GM21529 (cell line): ENCODE measurements around the gene KATNB1.
"Not testable (repeated sequence)": the region's sequence is repeated elsewhere in the genome, so short reads cannot be mapped to it uniquely, and the experiment has no call there.

ENCODE experiments used
- ATAC-seq: cut with Tn5 transposase; IDR thresholded peaks from one replicate; pipeline ENCODE4 v1.9.1; 2021; ENCODE audit not compliant: unreplicated experiment

KATNB1 gene

DNA sequence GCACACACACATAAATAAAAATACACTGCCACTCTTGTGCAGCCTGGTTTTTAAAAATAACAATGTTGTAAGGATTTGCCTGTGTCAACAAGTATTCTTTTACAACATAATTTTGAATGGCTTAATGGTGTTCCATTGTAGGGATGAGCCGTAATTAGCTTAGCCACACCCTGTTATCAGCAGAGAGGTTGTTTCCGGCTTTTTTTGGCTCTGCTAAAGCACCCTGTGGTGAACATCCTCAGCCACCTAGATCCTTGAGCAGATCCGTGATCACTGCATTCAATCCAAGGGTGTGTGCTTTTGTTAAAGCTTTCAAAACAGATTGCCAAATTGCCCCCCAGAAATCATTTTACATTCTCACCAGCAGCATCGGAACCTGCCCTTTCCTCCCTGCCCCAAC is 7.0 kb downstream of the KATNB1 start:
- no peak for ATAC-seq

DNA sequence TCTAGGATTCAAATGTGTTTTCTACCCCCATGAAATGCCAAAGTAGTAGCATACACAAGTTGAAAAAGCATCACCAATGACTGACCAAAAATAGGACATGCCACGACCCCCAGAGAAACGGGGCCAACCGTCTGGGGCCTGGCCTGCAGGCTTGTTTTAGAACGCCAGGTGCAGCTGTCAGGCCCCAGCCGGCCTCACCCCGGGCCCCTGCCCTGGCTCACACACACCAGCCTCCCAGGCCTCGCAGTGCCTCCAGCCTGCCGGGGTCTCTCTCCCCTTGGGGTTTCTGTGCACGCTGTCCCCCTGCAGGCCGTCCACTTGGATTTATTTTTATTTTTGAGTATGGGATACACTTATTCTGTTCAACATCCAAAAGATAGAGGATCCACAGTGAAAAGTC is 7.9 kb downstream of the KATNB1 start:
- no peak for ATAC-seq

DNA sequence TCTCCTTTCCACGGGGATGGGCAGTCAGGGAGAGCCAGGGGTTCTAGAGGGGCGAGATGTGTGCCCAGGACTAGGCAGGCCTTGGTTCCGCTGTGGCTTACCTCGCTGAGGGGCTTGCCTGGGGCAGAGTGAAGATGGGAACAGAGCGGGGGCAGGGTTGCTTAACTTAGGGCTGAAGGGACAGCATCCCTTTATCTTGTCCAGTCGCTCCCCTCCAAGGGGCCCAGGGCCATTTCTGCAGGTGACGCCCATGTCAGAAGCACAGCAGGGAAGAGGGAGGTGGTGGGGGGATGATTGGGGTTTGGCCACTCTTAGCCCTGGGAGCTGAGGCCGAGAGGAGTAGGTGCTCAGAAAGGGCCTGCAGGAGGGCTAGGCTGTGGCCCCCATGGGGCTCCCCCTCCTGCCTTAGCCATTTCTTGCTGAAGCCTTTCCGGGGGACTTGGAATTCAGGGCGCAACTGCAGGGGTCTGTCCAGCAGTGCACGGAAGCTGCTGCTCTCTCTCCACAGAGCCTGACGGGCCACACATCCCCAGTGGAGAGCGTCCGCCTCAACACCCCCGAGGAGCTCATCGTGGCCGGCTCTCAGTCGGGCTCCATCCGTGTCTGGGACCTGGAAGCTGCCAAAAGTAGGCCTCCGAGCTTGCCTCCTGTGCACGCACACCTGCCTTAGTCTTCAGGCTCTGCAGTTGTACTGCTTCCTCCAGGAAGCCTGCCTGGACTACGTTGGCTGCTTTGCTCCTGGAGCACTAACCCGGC is 8.5 kb downstream of the KATNB1 start:
- ATAC-seq: no peak

DNA sequence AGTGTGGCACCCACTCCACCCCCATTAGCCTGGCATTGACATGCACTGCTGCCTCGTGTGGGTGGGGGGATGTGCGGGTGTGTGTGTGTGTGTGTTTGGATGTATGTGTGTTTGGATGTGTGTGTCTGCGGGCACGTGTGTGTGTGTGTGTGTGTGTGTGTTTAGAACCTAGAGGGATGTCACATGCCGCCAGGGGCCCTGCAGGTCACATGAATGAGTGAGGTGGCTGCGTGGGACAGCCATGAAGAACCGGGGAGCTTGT is 9.0 kb downstream of the KATNB1 start:
- ATAC-seq: no peak

DNA sequence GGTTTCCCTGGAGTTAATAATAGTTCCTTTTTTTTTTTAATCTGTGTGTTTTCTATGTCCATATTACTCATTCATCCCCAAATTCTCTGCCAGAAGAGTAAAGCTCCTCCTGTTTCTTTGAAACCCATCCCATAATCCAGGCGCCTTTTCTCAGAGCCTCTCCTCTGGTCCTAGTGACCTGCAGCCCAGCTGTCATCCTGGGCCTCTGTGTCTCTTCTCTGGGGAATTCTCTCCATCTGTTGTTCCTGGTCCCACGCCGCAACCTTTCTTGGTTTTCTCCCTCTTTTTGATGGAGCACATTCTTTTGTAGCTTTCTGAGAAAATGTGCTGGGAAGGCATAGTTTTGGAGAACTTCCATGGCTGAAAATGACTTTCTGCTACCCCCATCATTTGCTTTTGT is 10.2 kb downstream of the KATNB1 start:
- ATAC-seq: no peak

DNA sequence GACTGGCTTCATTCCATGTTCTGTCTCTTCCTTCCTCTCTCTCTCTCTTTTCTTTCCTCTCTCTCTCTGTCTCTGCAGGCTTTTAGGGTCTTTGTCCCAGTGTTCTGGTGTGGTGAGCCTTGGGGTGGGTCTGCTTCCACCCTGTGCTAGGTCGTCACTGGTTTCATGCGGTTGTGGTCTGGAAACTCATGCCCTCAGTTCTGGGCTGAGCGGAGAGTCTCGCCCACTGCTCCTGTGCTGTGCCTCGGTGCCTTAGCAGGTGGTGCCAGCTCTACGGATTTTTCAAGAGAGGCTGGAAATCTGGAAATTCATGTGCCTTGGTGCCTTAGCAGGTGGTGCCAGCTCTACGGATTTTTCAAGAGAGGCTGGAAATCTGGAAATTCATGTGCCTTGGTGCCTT is 10.7 kb downstream of the KATNB1 start:
- ATAC-seq: not testable (repeated sequence)

DNA sequence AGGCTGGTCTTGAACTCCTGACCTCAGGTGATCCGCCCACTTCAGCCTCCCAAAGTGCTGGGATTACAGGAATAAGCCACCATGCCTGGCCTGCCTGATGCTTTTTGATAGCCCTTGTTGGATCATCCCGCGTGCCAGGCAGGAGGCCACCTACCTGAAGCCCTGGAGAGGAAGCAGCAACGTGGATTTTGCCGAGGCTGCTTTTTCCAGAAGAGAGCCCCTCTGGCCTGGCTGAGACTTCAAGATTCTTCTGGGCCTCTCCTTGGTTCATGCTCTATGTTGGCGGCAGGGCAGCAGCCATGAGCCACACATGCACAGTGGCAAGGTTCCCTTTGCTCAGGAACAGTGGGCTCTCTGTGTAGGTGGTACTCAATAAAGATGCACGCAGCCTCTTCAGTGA is 11.5 kb downstream of the KATNB1 start:
- no peak for ATAC-seq

DNA sequence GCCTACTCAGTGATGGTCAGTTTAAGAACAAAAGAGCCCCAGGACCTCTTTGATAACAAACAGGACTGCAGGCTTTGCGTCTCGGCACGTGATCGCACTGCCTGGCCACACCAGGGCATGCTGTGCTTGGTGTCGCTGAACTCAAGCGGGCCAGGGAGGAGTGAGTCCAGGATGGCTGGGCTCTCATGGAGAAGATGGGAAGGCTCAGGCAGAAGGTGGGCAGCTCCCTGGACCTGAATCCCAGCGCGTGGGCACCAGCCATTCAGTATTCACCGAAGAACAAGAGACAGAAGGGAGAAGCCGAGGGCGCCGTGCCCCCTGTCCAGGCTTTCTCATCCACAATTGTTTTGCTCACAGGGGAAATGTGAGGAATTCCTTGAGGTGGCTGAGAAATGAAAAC is 11.9 kb downstream of the KATNB1 start:
- no peak for ATAC-seq

DNA sequence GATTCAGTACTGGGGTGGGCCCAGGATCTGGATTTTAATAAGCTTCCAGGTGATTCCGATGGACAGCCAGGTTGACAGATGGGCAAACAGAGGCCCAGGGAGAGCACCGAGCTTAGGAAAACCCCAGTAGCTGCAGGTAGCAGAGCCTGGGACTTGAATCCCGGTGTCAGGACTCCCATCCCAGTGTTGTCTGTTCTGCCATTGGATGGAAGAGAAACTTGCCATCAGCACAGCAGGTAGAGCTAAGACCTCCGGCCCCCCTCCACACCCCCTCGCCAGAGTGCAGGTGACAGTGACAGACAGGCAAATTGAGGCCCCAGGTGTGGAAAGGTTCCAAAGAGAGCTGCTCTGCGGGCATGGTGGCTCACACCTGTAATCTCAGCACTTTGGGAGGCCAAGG is 12.4 kb downstream of the KATNB1 start:
- ATAC-seq: no peak

DNA sequence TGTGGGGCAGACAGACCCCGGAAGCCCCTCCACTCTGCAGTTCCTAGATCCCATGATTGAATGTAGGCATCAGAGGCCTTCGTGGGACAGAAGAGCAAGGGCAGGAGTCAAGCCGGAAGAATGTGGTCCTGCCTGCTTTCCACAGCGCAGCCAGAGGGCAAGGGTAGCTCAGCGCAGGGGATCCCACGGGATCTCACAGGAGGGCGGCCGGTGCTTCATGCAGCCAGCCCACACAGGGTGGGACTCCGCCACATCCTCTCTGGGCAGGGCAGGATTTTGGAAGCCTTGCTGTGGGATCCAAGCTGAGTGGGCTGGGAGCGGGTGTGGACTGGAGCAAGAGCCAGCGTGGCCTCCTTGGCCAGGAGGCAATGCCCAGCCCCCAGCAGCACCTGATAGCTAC is 13.0 kb downstream of the KATNB1 start:
- ATAC-seq: no peak

DNA sequence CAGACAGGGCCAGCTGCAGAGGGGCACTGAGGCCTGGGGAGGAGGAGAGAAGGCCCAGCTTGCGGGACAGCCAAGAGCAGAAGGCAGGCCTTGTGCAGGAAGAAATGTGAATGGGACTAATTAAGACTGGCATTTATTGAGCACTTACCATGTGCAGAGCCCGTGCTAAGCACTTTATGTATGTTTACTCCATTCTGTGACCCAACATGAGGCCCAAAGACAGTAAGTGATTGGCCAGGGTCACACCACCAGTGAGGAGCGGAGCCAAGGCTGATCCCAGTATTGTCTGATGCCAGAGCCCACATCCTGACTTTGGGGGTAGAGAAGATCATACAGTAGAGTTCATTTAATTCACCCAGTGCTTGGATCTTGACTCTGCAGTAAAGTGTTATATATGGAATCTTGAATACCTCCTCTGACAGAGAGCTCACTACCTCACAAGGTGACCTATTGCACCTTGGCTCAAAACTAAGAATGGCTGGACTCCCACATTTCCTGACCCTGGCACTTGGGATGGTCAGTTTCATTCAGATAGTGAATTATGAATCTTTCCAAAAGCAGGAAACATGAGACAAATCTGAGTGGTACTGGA is 13.6 kb downstream of the KATNB1 start:
- no peak for ATAC-seq

DNA sequence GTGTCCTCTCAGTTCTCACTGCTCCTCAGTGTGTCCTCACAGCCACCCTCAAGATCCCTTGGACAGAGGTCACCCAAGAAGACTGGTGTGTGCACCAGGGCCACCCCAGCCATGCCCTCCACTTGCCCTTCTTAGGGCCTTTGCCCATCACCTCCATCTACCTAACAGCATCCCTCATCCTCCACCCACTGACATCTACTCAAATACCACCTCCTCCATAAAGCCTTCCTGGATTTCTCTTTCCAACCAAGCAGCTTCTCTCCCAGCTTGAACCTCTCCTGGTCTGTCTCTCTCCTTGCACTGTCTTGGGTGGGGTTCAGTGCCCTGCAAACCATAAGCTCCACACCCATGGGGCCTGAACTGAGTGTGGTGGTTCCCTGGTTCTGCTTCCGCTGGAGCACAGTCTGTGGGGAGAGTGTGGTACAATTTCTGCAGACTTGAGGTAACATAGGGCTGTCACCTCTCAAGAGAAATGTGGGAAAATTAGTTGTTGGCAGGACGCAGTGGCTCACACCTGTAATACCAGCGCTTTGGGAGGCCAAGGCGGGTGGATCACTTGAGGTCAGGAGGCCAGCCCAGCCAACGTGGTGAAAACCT is 14.4 kb downstream of the KATNB1 start:
- ATAC-seq: no peak

DNA sequence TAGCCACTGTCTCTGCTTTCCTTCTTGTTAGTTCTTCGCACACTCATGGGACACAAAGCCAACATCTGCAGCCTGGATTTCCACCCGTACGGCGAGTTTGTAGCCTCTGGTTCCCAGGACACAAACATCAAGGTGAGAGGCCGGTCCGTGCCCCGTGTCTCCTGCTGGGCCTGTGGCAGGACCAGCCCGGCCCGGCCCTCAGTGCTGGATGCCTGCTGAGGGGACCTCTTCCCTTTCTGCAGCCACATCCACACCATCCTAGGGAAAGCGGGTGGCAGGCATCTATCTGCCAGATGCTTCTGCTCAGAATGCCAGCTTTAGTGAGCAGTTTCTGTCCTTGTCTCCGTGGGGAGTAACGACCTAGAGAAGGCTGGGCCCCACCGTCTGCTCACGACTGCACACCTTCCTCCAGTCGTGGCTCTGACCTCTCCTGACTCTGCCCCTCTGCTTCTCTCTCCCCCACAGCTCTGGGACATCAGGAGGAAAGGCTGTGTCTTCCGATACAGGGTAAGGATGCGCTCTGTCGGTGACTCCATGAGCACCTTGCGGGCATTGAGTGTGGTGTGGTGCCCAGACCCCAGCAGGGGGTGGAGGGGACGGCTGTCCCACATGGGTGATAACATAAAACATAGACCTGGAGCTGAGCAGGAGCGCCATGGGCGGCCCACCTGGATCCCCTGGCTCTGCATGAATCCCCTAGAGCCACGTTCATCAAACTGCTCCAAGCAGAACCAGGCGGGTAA is 15.4 kb downstream of the KATNB1 start:
- ATAC-seq: no peak

DNA sequence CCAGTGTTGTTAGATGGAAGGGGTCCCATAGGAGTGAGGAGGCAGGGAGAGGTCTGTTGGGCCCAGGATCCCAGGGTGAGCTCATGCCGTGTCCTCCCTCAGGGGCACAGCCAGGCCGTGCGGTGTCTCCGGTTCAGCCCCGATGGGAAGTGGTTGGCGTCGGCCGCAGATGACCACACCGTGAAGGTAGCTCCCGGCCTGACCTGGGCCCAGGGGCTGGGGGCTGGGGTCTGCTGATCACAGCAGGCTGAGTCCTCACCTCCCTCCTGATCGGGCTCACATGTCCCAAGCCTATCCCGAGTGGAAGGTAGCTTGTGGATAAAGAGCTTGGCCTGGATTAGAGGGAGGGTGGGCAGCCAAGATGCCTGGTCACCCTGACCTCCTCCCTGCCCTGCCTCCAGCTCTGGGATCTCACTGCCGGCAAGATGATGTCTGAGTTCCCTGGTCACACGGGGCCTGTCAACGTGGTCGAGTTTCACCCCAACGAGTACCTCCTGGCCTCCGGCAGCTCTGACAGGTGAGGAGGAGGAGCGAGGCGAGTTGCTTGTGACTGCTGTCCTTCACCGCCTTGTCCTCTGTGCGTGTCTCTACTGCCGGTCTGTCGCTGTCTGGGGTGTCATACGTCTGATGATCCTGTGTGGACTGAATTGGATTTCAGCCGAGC is 16.1 kb downstream of the KATNB1 start:
- no peak for ATAC-seq

DNA sequence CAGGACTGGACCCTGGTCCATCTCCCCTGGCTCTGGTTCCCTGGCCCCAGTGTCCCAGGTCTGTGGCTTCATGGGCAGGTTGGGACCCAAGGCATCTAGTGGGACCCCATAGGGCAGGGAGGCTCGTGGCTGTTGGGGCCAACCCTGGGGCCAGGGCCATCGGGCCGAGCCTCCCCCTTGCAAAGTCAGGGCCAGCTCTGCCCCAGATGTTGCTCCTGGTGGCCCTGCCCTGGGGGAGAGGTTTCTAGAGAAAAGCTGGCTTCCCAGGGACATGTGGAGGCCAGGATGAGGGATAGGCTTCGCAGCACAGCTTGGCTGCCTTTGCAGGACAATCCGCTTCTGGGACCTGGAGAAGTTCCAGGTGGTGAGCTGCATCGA is 16.6 kb downstream of the KATNB1 start:
- ATAC-seq: no peak

DNA sequence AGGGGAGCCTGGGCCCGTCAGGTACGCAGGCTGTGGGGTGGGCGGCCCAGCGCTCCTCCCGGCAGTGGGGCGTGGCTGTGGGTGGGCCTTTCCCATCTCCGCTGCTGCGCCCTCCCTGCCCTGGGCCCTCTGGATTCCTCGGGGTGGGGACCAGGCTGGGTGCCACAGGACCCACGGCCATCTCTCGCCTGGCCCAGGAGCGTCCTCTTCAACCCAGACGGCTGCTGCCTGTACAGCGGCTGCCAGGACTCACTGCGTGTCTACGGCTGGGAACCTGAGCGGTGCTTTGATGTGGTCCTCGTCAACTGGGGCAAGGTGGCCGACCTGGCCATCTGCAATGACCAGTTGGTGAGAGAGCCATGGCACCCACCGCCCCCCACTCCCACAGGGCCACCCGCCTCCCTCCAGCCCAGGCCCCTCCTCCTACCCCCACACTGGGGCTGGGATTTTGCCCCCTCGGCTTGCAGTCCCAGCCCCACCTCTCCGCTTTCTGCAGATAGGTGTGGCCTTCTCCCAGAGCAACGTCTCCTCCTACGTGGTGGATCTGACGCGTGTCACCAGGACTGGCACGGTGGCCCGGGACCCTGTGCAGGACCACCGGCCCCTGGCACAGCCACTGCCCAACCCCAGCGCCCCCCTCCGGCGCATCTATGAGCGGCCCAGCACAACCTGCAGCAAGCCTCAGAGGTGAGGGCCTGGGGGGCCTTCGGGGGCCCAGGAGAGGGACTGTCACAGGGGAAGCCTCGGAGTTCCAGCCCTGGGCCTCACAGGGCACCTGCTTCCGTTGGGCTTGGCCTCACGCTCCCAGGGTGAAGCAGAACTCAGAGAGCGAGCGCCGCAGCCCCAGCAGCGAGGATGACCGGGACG is 17.2 kb downstream of the KATNB1 start:
- no peak for ATAC-seq

DNA sequence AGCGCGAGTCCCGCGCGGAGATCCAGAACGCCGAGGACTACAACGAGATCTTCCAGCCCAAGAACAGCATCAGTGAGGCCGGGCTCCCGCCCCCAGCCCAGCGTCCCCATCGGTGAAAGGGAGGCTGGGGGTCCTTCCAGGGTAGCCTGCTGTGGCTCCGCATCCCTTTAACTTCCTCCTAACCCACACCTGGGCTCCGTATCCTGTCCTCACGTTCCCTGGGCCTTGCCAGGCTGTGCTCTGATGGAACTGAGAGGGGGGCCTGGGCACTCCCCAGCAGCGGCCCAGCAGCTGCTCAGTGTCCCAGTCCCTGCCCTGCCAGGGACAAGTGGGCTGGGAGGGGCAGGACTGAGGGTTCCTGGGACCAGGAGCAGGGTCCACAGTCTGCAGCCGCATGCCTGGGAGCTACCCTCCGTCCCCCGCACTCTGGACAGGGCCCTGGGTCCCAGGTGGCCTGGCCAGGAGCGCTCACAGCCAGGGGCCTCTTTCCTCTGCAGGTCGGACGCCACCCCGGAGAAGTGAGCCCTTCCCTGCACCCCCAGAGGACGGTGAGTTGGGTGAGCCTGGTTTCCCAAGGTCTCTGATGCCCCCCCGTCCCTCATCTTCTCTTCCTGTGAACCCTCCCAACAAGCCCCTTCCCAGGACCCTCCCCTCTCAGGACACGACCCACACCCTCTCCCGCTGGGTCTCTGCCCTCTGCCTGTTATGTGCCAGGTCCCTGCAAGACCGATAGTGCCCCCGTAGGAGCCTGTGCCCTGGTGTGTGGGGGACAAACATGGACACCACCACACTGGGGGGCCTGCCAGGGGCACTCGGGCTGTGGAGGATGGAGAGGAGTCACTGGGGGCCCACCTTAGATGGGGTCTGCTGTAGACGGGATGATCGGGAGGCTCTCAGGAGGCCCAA is 18.1 kb downstream of the KATNB1 start:
- ATAC-seq: no peak

DNA sequence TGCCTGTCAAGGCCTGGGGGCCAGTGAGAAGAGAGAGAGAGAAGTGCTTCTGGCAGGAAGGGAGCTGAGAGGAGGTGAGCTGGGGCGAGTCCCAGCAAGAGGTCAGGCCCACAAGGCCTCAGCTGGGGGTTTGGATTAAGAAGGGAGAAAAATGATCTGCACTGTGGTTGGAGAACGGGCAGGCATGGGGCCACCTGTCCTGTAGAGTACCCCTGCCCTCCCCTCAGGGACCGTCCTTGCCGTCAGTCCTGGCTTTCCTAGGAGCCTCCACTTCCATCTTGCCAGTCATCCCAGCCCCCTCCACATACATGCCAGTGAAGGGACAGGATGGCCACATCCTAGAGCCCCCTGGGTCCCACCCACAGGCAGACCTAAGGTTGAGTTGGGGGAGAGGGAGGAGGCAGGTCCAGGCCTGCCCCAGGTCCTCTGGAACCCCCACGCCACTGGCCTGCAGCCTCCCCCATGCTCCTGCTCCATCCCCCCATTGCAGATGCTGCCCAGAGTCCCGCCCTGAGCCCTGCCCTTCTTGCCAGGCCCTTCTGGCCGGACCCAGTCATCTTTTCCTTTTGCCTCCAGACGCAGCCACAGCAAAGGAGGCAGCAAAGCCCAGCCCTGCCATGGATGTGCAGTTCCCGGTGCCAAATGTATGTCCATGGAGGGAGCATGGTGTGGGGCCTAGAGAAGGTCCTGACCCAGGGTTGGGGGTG is 18.9 kb downstream of the KATNB1 start:
- no peak for ATAC-seq

DNA sequence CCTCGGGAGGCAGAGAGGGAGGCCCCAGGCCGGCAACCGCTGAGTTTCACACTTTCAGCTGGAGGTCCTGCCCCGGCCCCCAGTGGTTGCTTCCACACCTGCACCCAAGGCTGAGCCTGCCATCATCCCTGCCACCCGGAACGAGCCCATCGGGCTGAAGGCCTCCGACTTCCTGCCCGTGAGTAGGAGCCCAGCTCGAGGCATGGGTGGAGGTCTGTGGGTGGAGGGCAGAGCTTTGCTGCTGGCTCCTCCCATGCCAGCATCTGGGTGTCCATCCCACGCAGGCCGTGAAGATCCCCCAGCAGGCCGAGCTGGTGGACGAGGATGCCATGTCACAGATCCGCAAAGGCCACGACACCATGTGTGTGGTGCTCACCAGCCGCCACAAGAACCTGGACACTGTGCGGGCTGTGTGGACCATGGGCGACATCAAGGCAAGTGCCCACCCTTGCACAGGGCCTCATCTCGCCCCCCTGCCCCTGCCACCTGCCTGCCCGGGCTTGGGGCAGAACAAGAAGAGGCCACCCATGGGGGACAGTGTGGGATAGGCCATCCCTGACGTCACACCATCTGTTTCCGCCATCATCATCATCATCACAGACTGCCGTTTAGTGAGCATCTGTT is 19.6 kb downstream of the KATNB1 start:
- ATAC-seq: no peak
